Activated CD8-positive, alpha-beta memory T cell treated with anti-CD3 and anti-CD28 coated beads for 24 hours (primary cell): ENCODE results near the gene ADAMTS14.
"Not testable (repeated sequence)": the region's sequence is repeated elsewhere in the genome, so short reads cannot be mapped to it uniquely, and the experiment has no call there.

ENCODE experiments used
- DNase-seq: peaks from one replicate; pipeline ENCODE4 v3.0.0-alpha.2; 2020

ADAMTS14 gene

DNA sequence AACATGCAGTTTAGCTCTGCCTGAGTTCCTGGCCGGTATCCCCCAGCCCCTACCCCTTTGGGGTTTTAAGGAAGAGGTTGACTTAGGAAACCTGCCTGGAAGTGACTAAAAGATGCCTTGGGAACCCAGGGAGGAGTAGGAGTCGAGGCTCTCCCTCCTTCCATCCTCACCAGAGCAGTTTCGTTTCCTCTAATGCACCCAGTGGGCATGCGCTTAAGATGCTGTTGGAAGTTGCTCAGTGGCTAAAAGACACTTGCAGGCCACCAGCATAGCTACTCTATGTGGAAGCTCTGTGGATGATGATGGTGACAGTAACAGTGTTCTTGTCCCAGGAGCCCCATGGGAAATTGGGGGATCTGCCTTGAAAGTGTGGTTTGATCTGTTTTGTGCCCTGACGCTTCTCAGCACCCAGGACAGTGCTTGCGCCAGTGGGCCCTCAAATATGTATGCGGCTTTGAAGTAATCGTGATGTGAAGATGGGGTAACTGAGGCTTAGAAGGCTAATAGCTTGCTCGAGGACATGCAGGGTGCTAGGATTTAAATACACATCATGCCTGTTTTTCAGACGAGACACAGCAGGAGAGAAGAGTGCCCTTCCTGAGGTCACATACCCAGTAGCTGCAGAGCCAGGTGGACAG, 80.8 kb downstream of the ADAMTS14 start:
- no peak for DNase-seq

- DNase-seq = no peak
Observed at GRCh38 chr10:70753841-70754621, 81.7 kb downstream of the ADAMTS14 start.

DNA sequence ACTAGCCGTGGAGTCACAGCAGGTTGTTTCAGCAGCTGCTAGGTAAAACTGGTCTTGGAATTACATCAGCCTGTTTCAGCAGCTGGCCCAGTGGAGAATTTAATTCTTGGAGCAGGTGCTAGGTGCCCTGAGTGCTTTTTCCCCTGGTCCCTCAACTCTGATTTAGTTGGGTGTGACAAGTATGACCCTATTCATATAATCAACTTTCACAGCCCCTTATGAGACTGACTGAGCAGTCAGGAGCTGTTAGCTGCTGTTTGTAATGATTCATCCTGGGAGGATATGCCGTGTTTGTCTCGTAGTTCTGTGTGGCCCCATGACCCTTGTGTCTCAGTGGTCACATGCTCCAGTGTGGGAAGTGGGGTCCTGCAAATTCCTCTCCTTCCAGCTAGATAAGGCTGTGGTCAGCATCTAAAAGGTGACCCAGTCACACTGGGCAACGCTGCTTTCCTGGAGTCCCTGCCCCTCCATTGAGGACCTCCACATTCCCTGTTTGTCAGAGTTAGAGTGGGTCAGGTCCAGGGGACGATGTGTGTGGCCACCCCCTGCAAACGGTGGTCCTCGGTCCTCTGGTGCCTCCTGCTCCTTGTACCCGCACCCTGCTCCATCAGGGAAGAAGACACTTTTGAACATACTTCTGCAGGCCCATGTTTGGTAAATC, 84.5 kb downstream of the ADAMTS14 start:
- DNase-seq = no peak

DNA sequence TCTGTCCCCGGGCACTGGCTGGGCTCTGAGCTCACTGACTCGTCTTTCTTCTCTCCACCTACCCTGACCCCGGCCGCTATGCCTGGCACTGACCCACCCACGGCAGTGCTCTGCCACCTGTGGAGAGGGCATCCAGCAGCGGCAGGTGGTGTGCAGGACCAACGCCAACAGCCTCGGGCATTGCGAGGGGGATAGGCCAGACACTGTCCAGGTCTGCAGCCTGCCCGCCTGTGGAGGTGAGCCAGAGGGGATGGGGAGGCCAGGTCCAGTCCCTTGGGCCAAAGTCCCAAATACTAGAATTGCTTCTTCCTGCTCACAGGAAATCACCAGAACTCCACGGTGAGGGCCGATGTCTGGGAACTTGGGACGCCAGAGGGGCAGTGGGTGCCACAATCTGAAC, 85.5 kb downstream of the ADAMTS14 start:
- no peak for DNase-seq

- peak; percentile 87 for DNase-seq
Observed at GRCh38 chr10:70758757-70759514, 86.6 kb downstream of the ADAMTS14 start.

DNA sequence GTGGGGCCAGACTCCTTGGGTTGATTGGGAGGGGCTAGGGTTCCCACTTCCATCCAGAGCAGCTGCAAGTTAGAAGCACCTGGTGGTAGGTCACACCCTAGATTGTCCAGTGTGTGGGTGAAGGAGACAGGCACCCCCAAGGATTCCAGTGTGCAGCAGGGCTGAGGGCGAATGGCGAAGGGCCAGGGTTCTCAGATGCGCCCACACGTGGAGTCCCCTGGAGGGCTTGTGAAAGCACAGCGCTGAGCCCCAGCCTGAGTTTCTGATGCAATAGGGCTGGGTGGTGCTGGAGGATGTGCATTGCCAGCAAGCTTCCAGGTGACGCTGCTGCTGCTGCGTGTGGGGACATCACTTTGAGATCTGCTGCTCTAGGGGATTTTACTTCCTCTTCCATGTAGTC, 87.5 kb downstream of the ADAMTS14 start:
- DNase-seq = no peak

GRCh38 chr10:70760271-70760787, 88.0 kb downstream of the ADAMTS14 start:
- DNase-seq = no peak

GRCh38 chr10:70761031-70761601, 88.8 kb downstream of the ADAMTS14 start:
- no peak for DNase-seq

DNA sequence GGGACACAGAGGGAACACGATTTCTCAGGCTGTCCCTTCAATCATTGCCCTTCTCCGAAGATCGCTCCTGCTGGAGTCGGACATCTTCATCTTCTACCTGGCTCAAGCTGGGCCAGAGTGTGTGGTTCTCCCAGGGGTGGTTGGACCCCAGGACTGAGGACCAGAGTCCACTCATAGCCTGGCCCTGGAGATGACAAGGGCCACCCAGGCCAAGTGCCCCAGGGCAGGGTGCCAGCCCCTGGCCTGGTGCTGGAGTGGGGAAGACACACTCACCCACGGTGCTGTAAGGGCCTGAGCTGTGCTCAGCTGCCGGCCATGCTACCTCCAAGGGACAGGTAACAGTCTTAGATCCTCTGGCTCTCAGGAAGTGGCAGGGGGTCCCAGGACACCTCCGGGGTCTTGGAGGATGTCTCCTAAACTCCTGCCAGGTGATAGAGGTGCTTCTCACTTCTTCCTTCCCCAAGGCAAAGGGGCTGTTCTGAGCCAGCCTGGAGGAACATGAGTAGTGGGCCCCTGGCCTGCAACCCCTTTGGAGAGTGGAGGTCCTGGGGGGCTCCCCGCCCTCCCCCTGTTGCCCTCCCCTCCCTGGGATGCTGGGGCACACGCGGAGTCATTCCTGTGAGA, 89.5 kb downstream of the ADAMTS14 start:
- DNase-seq = no peak

- no peak for DNase-seq
Observed at GRCh38 chr10:70762441-70763175, 90.3 kb downstream of the ADAMTS14 start.

DNA sequence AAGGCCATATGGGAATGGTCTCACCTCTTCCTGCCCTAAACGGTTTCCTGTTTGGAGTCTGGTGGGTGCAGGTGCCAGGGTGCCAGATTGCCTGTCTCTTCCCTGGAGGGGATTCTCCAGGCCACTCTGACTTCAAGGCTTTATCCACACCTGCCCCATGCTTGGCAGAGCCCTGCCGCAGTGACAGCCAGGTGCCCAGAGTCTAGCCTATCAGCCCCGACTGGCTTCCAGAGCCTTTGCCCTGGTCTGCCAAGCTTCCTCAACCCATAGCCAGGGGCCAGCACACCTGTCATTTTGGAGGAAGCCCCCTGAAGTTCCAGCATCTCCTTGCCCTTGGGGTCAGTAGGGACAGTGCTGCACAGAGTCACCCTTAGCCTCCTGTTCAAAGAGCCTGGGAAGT, 91.3 kb downstream of the ADAMTS14 start:
- DNase-seq = no peak

- no peak for DNase-seq
Observed at GRCh38 chr10:70765794-70766594, 93.7 kb downstream of the ADAMTS14 start.

- not testable (repeated sequence) for DNase-seq
Observed at GRCh38 chr10:70768026-70768685, 95.8 kb downstream of the ADAMTS14 start.

GRCh38 chr10:70769121-70769520, 96.8 kb downstream of the ADAMTS14 start:
- DNase-seq = no peak

GRCh38 chr10:70770001-70770400, 97.7 kb downstream of the ADAMTS14 start:
- no peak for DNase-seq

DNA sequence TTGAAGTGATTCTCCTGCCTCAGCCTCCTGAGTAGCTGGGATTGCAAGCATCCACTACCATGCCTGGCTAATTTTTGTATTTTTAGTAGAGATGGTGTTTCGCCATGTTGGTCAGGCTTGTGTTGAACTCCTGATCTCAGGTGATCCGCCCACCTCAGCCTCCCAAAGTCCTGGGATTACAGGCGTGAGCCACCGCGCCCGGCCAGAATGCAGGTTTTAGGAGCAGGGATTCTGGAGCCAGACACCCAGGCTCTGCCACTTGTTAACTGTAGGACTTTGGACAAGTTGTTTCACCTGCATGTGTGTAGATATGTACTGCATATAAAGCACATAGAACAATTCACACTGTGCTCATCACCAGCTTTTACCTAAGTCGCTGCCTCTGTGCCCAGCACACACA, 98.2 kb downstream of the ADAMTS14 start:
- not testable (repeated sequence) for DNase-seq

DNA sequence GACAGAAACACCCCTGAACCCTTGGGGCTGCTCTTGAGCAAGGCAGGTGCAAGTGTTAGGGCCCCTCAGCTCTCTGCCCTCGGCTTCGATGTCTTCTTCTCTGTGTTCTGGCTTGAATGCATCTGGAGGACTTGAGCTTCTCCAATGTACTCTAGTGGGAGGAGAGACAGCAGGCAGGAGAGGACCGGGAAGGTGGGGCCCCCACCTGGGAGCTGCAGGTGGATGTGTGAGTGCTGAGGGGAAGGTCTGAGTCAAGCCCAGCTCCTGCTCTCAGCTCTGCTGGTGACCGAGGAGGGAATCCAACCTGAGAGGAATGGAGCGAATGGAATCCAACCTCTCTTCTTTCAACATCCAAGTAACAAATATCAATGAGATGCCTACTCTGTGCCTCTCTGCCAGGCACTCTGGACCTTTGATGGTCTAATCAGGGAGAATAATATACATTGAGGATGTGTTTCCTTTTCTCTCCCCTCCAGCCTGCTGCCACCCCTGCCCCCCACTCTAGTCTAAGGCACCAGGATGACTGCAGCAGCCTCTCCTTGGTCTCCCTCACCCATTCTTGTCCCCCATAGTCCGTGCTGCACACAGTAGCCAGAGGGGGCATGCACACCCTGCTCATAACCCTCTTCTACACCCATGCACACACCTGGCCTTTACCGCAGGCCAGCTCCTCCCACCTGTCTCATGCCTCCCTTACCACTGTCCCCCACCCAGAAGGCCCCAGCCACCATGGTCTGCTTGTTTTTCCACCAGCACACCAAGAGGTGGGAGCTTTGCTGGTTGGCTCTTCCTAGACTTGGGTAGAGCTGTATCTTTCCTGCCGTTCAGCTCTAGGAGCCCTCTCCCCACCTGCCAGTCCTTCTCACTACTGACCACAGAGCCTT, 99.2 kb downstream of the ADAMTS14 start:
- peak; percentile 47 for DNase-seq

GRCh38 chr10:70772627-70773026, 100.3 kb downstream of the ADAMTS14 start:
- peak; percentile 47 for DNase-seq

- DNase-seq = no peak
Observed at GRCh38 chr10:70773461-70773860, 101.2 kb downstream of the ADAMTS14 start.
